ENCODE measurements around the gene AUTS2. TPM values are rescaled to one million over a fixed set of nuclear protein-coding genes. Genes with fewer than 3 reads are reported as not detected.
"Not testable (repeated sequence)": the region's sequence is repeated elsewhere in the genome, so short reads cannot be mapped to it uniquely, and the experiment has no call there.

AUTS2 gene
- total RNA-seq, 1 donor from 2014 or later = 1.2 TPM

GRCh38 chr7:70590126-70590854, 992.0 kb downstream of the AUTS2 start:
- DNase-seq = no peak

- no peak for DNase-seq
Observed at GRCh38 chr7:70591643-70592042, 993.4 kb downstream of the AUTS2 start.

DNA sequence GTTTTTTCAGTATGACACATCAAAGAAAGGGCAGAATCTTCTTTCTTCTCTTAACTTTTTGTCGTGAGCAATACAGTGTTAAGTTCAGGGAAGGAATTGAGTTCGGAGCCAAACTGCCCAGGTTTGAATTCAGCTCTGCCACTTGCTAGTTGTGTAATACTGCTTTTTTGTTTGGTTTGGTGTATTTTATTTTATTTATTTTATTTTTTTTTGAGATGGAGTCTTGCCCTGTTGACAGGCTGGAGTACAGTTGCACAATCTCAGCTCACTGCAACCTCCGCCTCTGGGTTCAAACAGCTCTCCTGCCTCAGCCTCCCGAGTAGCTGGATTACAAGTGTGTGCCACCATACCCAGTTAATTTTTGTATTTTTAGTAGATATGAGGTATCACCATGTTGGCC, 993.9 kb downstream of the AUTS2 start:
- no peak for DNase-seq

DNA sequence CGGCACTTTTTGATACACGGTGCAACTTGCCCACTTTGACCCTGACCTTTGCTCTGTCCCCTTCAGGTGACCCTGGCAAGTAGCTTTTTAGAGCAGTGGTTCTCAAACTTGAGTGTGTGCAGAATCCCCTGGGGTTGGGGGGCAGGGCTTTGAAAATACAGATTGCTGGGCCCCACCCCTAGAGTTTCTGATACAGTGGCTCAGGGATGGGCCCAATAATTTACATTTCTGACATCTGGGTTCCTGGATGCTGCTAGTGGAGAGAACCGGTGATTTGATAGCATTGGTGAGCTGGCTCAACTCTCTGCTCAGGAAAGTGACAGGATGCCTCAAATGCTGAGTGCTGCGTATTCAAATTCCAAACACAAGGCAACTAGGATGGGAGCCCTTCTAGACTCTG, 995.9 kb downstream of the AUTS2 start:
- no peak for DNase-seq

DNA sequence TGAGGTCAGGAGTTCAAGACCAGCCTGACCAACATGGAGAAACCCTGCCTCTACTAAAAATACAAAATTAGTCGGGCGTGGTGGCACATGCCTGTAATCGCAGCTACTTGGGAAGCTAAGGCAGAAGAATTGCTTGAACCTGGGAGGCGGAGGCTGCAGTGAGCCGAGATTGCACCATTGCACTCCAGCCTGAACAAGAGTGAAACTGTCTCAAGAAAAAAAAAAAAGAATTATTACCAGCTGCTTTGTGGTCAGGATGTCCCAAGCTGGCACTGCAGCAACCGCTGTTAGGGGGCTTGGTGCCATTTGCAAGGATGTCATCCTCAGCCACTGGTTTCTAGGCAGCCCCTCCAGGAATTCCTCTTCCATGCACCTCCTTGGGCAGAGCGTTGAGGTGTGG, 996.6 kb downstream of the AUTS2 start:
- not testable (repeated sequence) for DNase-seq

DNA sequence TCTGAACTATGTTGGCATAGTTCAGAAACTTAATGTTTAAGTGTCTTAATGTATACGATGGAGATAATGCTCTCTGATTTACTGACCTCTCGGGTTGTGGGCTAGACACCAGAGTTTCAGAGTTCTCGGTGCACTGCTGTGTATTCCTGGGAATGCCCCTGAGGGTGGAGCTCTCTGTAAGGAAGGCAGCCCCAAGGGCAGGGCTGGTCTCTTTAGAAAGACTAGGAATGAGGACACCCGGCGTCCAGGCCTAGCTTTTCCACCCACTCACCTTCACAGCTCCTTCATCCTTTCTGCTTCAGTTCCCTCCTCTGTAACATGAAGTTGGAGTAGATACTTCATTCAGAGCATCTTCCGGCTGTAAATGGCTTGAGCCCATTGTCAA, 997.1 kb downstream of the AUTS2 start:
- DNase-seq = no peak

GRCh38 chr7:70595755-70596597, 997.7 kb downstream of the AUTS2 start:
- no peak for DNase-seq

GRCh38 chr7:70596598-70596913, 998.3 kb downstream of the AUTS2 start:
- no peak for DNase-seq

GRCh38 chr7:70597066-70597465, 998.8 kb downstream of the AUTS2 start:
- no peak for DNase-seq

- no peak for DNase-seq
Observed at GRCh38 chr7:70598976-70599375, 1000.7 kb downstream of the AUTS2 start.

- no peak for DNase-seq
Observed at GRCh38 chr7:70599446-70600190, 1001.3 kb downstream of the AUTS2 start.

- DNase-seq = no peak
Observed at GRCh38 chr7:70600993-70601392, 1002.7 kb downstream of the AUTS2 start.

GRCh38 chr7:70602117-70602516, 1003.8 kb downstream of the AUTS2 start:
- no peak for DNase-seq

GRCh38 chr7:70607281-70607680, 1009.0 kb downstream of the AUTS2 start:
- no peak for DNase-seq

DNA sequence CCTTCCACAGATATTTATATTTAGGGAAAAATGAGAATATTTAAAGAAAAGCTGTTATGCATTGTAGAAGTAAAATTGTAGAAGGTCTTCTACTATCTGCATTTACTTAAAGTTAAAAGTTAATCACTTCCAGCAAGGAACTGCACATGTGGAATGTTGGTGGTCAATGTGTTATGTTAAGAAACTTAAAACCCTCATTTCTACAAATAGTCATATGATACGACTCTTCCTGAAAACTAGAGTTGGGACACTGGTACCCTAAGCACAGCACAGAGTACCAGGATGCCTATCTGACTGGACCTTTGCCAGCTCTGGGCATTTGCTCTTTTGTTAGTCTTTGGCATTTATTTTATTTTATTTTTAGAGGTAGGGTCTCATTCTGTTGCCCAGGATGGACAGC, 1009.5 kb downstream of the AUTS2 start:
- no peak for DNase-seq

- no peak for DNase-seq
Observed at GRCh38 chr7:70608229-70608628, 1010.0 kb downstream of the AUTS2 start.

- DNase-seq = no peak
Observed at GRCh38 chr7:70612811-70613210, 1014.5 kb downstream of the AUTS2 start.

GRCh38 chr7:70614237-70615045, 1016.2 kb downstream of the AUTS2 start:
- no peak for DNase-seq

DNA sequence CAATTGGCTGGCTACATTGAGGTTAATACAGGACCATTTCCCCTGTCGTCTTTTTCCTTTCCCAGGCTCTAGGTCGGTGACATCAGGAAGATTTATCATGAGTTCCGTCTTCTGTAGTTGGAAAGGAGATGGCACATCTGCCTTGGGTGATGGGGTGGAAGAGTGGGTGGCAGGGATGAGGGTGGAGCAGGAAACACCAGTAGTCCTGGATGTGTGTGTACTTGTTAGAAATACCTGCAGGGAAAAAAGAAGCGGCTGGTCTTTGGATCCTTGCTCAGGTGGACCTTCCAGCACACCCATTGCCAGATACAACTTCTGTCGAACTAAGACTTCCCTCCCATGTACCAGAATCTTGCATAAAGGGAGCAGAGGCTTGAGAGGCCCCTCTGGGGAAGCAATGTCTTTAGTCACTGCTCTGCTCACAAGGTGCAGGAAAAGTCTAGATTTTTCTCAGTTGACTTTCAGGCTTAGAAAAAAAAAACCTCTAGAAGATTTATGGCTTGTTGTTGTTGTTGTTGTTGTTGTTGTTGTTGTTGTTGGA, 1016.9 kb downstream of the AUTS2 start:
- DNase-seq = no peak

GRCh38 chr7:70616211-70616610, 1017.9 kb downstream of the AUTS2 start:
- DNase-seq = no peak

DNA sequence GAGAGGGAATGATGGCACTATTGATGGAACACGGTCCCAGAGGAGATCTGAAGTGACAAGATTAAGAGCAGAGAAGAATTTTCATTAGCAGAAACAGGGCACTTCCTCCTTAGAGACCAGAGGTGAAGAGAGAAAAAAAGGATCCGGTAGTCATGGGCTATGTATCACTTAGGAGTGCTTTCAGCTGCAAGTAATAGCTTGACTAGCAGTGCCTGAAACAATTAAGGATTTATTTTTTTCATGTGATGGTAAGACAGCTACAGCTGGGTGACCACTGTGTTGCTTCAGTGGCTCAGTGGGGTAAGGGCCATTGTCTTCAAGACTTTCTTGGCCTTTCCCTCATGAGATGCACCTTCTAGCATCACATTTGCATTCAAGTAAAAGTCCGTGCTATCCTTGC, 1018.5 kb downstream of the AUTS2 start:
- DNase-seq = no peak

- DNase-seq = no peak
Observed at GRCh38 chr7:70618020-70618551, 1019.8 kb downstream of the AUTS2 start.

Measured in dermis blood vessel endothelial cell (primary cell).